Measurements from ENCODE around the gene MSRB3. TPM values are rescaled to one million over a fixed set of nuclear protein-coding genes. Genes with fewer than 3 reads are reported as not detected.

The MSRB3 gene
- total and polyA plus RNA-seq, 7 donors: 15.4 to 64.1 (median 48.3) TPM

- Histone ChIP-seq H3K4me3 (no peak overlapping the region), H3K27me3 (ENCODE audit: insufficient read depth in 3 of 3, low read length in 2 of 3) (no peaks in the 10 kb centered on the region), H3K9me3 (peaks cover 15% of the 10 kb centered on the region), H3K36me3 (ENCODE audit: insufficient read depth in 1 of 2, low read depth in 1 of 2) (no peaks in the 10 kb centered on the region), H3K27ac (no peak overlapping the region), H3K4me1 (peaks cover 10% of the 10 kb centered on the region)
- no peak for TF ChIP-seq CTCF (IDR thresholded peaks at IDR 0.05)
- ATAC-seq (no peak), DNase-seq (no peak)
- intact Hi-C loops (cut with DNase I): no loop called here
- WGBS, 3 donors: 75 to 81% (median 81%) methylated on average over 1 of the region's 1 CpG
These were observed 151.5 kb downstream of the MSRB3 start for GRCh38 chr12:65430006-65430405.

- no peaks in the 10 kb centered on the region for H3K27me3 ChIP-seq (ENCODE audit: insufficient read depth in 3 of 3, low read length in 2 of 3)
- peaks cover 10% of the 10 kb centered on the region for H3K4me1 ChIP-seq
- H3K9me3 ChIP-seq: peaks cover 10% of the 10 kb centered on the region
- no peak for ATAC-seq
- H3K36me3 ChIP-seq (ENCODE audit: insufficient read depth in 1 of 2, low read depth in 1 of 2): no peaks in the 10 kb centered on the region
- H3K27ac ChIP-seq: no peak overlapping the region
- 69 to 91% (median 78%) methylated on average over 3 of the region's 3 CpGs for WGBS, 3 donors
- DNase-seq: no peak
- TF ChIP-seq CTCF (IDR thresholded peaks at IDR 0.05): no peak
- no peak overlapping the region for H3K4me3 ChIP-seq
- intact Hi-C loops (cut with DNase I): no loop called here
These were observed 152.3 kb downstream of the MSRB3 start for GRCh38 chr12:65430571-65431306.

- Histone ChIP-seq H3K27ac (no peak overlapping the region), H3K9me3 (no peaks in the 10 kb centered on the region), H3K4me3 (no peak overlapping the region), H3K4me1 (peaks cover 10% of the 10 kb centered on the region), H3K36me3 (ENCODE audit: insufficient read depth in 1 of 2, low read depth in 1 of 2) (no peaks in the 10 kb centered on the region), H3K27me3 (ENCODE audit: insufficient read depth in 3 of 3, low read length in 2 of 3) (no peaks in the 10 kb centered on the region)
- intact Hi-C loops (cut with DNase I): no loop called here
- ATAC-seq (no peak), DNase-seq (no peak)
- no peak for TF ChIP-seq CTCF (IDR thresholded peaks at IDR 0.05)
These were observed 153.6 kb downstream of the MSRB3 start for GRCh38 chr12:65432114-65432513.

- peaks cover 10% of the 10 kb centered on the region for H3K4me1 ChIP-seq
- H3K36me3 ChIP-seq (ENCODE audit: insufficient read depth in 1 of 2, low read depth in 1 of 2): no peaks in the 10 kb centered on the region
- WGBS, 3 donors: 0 to 93% (median 46%) methylated on average over 1 of the region's 1 CpG
- no peak for ATAC-seq
- H3K27me3 ChIP-seq (ENCODE audit: insufficient read depth in 3 of 3, low read length in 2 of 3): no peaks in the 10 kb centered on the region
- no peak overlapping the region for H3K27ac ChIP-seq
- no peak overlapping the region for H3K4me3 ChIP-seq
- no peak for TF ChIP-seq CTCF (IDR thresholded peaks at IDR 0.05)
- intact Hi-C loops (cut with DNase I): no loop called here
- no peaks in the 10 kb centered on the region for H3K9me3 ChIP-seq
- no peak for DNase-seq
These were observed 154.2 kb downstream of the MSRB3 start for GRCh38 chr12:65432651-65433050.

- DNase-seq (no peak), ATAC-seq (no peak)
- no peak overlapping the region for H3K4me3 ChIP-seq
- H3K36me3 ChIP-seq (ENCODE audit: insufficient read depth in 1 of 2, low read depth in 1 of 2): no peaks in the 10 kb centered on the region
- H3K9me3 ChIP-seq: no peaks in the 10 kb centered on the region
- H3K4me1 ChIP-seq: peaks cover 10% of the 10 kb centered on the region
- WGBS, 3 donors: 88 to 95% (median 89%) methylated on average over 3 of the region's 3 CpGs
- no peaks in the 10 kb centered on the region for H3K27me3 ChIP-seq (ENCODE audit: insufficient read depth in 3 of 3, low read length in 2 of 3)
- TF ChIP-seq CTCF (IDR thresholded peaks at IDR 0.05): no peak
- intact Hi-C loops (cut with DNase I): no loop called here
- no peak overlapping the region for H3K27ac ChIP-seq
These were observed 156.3 kb downstream of the MSRB3 start for GRCh38 chr12:65434737-65435136.
